ENCODE data around the gene PRSS33.

The PRSS33 gene

DNA sequence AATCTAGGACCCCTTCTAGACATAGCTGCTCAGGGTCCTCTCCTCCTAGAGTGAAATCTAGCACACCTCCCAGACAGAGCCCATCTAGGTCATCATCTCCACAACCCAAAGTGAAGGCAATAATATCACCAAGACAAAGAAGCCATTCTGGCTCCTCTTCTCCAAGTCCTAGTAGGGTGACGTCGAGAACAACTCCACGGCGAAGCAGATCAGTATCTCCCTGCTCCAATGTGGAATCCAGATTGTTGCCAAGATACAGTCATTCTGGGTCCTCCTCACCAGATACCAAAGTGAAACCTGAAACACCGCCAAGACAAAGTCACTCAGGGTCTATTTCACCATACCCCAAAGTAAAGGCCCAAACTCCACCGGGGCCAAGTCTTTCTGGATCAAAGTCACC lies 24.2 kb downstream of the PRSS33 start:
- DNase-seq (ENCODE audit: low spot score) = no peak

DNA sequence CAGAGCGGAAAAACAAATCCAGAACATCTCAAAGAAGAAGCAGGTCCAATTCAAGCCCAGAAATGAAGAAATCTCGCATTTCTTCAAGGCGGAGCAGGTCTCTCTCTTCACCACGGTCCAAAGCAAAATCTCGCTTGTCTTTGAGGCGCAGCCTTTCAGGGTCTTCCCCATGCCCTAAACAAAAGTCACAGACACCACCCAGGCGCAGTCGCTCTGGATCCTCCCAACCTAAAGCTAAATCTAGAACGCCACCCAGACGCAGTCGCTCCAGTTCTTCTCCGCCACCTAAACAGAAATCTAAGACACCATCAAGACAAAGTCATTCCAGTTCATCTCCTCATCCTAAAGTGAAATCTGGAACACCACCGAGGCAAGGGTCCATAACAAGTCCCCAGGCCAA lies 24.6 kb downstream of the PRSS33 start:
- no peak for DNase-seq (ENCODE audit: low spot score)

DNA sequence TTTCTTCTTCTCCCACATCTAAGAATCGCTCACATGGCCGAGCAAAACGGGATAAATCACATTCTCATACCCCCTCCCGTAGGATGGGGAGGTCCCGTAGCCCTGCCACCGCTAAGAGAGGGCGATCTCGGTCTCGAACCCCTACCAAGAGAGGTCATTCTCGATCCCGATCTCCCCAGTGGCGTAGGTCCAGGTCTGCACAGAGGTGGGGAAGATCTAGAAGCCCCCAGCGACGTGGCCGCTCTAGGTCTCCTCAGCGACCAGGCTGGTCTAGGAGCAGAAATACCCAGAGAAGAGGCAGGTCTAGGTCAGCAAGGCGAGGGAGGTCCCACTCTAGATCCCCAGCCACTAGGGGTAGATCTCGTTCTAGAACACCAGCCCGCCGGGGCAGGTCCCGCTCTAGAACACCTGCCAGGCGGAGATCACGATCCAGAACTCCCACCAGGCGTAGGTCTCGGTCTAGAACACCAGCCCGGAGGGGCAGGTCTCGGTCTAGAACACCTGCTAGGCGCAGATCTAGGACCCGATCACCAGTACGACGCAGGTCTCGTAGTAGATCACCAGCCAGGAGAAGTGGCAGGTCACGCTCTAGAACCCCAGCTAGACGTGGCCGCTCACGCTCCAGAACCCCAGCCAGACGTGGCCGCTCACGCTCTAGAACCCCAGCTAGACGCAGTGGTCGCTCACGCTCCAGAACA lies 25.3 kb downstream of the PRSS33 start:
- DNase-seq (ENCODE audit: low spot score) = no peak

DNA sequence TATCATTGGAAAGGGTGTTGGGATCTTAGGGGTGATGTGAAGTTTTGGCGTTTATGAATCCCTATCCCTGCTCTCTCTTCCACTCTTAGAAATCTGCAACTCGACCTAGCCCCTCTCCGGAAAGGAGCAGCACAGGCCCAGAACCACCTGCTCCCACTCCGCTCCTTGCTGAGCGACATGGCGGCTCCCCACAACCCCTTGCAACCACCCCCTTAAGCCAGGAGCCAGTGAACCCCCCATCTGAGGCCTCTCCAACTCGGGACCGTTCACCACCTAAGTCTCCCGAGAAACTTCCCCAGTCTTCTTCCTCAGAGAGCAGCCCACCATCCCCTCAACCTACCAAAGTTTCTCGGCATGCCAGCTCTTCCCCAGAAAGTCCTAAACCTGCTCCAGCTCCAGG lies 25.9 kb downstream of the PRSS33 start:
- no peak for DNase-seq (ENCODE audit: low spot score)

DNA sequence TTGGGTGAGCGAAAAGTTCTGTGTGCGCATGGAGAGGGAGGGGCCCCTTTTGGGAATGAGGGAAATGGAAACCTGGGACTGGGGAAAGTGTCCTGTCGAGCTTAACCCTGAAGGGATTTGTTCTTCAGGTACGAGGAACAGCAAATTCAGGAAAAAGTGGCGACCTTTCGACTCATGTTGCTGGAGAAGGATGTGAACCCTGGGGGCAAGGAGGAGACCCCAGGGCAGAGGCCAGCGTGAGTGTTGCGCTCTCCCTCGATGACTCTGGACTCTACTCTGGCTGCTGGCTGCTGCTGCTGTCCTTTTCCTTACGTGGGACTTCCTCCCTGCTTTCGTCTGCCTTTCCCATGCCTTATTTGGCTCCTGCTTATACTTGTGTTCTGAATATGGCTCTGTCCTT lies 30.0 kb downstream of the PRSS33 start:
- no peak for DNase-seq (ENCODE audit: low spot score)

DNA sequence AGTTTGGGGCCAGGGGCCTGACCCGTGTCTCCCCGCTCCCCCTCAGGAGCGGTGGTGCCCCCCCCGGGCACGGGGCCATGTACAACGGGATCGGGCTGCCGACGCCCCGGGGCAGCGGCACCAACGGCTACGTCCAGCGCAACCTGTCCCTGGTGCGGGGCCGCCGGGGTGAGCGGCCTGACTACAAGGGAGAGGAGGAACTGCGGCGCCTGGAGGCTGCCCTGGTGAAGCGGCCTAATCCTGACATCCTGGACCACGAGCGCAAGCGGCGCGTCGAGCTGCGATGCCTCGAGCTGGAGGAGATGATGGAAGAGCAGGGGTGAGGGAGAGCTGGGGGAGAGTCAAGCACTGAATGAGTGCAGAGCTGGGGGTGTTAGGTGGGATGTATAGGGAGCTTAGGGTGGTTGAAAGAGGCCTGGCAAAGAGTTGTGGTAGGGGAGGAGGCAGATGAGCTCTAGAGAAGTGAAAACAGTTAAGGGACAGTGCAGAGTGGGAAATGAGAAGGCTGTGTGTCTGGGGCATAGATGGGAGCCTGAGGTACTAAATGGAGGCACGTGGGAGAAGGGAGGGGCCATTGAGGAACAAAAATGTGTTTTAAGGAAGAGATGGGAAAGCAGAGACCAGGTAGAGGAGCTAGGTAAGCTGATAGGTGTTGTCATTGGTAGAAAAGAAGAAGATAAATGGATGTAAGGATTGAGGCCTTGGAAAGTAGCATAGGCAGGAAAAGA lies 30.9 kb downstream of the PRSS33 start:
- no peak for DNase-seq (ENCODE audit: low spot score)

DNA sequence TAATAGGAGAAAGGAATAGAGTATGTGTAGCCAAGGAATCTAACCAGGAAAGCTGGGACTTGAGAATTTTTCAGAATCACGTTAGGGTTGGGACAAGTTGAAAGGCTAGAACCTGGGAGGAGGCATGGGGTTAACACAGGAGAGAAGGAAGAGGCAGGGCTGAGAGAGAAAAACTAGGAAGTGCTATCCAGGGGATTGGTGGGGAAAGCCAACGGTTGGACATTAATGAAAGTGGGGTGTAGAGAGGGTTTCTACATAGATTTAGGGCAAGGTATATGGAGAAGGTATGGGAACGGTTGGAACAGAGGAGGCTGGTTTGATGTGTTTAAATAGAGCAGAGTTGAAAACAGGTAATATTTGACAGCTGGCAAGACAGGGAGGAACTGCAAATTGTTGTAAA lies 32.2 kb downstream of the PRSS33 start:
- DNase-seq (ENCODE audit: low spot score) = no peak

DNA sequence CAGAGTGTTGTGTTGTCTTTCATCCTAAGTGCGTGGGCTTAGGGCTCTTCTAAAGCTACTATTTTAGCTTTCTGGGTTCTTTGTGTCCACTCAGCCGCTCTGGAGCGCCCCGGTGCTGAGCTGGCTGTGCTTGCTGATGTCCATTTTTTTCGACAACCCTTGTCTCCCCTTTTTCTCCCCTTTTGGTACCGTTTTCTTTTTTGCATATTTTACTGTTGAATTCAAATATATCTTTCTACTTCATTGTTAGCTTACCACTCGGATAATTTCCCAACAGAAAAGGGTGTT lies 33.7 kb downstream of the PRSS33 start:
- DNase-seq (ENCODE audit: low spot score) = no peak

DNA sequence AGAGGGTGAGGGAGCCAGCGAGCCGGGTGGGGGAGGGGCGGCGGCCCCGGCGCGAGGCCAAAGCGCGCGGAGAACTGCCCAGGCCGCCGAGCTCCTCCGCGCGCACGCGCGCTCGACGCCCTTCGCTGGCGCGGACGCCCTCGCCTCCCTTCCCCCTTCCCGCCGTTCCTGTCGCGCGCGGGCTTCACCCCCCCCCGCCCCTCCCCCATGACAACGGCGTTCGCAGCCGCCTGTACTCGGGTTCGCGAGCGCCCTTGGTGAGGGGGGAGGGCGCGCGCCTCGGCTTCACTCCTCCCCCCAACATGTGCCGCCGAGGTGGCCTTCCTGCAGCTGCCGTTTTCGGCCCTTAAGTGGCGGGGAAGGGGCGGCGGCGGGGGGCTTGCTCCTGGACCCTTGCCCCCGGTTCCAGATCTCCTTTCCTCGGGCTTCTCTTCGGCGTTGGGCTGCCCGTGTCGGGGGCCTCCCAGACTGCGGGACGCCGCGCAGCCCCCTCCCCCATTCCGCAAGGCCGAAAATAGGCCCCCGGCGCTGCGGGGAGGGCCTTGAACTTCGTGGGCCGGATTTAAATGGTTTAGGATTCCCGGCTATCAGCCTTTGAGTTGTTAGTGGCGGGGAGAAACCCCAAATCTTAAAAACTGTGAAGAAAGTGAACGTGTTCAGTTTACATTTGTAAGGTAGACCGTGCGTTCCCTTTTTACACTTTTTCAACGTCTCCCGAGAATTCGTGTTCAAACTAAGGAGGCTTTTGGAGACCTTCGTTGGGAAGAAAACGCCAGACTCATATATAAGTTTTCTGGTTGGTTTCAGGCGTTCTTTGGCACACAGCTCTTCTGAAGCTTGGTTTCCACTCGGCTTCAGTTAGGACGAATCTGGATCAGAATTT lies 34.3 kb downstream of the PRSS33 start:
- DNase-seq (ENCODE audit: low spot score) = peak; percentile 92

DNA sequence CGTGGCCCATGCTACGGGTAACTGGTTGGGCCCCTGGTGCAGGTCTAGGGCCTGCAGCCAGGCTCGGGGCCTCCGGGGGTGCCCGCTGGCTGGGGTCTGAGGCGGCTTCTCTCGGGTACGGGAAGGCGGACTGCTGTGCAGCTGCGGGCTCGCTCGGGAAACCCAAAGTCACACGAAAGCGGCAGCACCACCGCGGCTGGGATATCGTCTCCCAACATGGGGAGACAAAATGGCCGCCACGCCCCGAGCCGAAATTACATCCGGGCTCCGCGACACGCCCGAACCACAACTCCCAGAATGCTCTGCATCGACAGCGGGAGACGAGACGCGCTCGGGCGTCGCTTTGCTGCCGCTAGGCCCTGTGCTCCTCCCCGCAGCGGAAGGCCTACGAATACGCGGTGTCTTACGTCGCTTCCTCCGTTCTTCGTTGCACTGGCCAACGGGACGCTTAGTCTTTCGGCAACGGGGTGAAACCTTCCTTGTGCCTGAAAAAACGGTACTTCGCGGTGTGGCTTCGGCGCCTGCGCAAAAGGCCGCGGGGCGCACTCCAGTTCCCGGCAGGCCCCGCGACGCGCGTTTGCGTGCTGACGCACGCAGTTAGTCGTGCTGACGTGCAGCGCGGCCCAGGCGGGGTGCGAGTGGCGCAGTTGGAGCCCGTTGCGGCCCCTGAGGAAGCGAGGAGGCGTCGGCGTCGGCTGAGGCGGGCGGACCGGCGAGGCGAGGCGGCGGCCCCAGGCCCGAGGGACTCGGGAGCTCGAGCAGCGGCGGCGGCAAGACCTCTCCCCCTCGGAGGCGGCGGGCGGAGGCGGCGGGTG lies 35.1 kb downstream of the PRSS33 start, which contains the start of gene SRRM2:
Gene SRRM2, plus strand, starts transcription at position 604 of the 815 bp plus-strand sequence. CDS start 3,727 bp downstream, outside the sequence.
- DNase-seq (ENCODE audit: low spot score) = peak; percentile 97

DNA sequence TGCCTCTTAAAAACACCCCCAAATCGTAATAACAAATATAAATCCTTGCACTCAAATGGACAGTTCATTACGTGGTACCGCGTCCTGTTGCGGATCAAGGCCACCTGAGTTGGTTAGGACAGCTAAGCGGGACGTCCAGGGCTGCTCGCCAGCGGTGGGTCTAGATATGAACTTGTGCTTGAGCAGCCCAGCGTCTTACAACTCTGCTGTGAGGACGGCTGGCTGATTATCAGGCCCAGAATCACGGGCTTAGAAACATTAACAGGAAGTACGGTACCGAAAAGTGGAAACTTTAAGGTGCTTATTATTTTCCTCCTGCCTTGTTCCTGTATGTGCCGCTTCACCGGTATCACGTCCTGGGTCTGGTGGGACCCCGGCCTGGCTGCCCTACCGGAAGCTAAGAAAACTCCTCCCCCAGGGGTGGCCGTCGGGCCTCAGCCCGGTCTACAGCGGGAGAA lies 35.8 kb downstream of the PRSS33 start:
- no peak for DNase-seq (ENCODE audit: low spot score)

DNA sequence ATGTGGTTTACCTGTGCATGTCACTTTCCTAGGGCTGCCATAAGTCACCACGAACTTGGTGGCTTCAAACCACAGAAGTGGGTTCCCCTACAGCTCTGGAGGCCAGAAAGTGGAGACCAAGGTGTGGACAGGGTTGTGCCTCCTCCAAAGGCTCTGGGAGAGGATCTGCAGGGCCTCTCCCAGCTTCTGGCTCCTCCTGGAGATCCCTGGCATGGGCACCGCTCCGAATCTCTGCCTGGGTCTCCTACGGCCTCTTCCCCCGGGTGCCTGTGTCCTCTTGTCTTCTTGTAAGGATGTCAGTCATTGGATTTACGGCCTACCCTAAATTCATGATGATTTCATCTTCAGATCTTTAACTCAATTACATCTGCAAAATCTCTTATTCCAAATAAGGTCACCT lies 37.4 kb downstream of the PRSS33 start:
- DNase-seq (ENCODE audit: low spot score) = no peak

DNA sequence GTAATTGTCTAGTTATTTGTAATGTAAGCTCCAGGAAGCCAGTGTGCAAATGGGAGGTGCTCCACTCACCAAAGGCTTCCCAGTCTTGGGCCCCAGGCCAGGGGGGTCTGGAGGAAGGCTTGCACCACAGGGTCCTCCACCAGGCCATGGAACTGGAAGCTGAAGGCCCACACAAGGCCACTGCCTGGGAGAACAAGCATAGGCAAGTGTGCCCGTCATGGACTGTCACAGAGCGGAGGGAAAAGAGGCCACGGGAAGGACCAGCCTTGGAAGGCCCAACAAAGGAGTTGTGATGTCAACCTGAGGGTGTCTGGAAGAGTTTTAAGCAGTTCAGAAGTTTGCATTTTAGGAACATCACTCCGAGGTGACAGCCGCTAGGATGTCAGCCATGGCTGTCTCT lies 37.9 kb downstream of the PRSS33 start:
- no peak for DNase-seq (ENCODE audit: low spot score)

DNA sequence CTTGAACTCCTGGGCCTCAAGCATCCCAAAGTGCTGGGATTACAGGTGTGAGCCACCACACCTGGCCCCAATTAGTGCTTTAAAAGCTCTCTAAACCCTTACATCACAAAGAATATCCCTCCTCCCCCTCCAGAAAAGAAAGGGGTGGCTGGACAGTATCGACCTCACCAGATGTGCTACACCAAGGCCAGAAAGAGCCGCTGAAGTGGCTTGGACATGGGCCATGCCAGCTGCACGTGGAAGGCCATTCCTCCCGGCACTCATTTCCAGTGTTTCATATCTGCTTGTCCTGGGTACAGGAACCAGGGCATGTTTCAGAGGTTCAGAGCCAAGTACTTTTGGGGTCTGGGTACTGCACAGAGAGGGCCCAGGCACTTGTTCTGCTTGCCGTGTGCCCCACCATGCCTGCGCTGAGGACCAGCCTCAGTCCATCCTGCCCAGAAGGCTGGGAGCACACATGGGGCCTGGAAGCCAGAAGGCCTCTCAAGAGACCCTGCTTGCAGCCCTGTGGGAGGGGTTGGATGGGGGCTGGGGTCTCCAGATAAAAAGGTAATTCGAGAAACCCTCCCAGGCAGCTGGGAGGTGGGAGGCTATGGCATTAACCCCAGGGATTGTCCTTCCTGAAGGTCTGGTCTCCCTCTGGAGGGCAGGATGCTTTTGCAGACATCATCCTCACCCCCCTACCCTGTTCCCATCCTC lies 38.5 kb downstream of the PRSS33 start:
- no peak for DNase-seq (ENCODE audit: low spot score)

DNA sequence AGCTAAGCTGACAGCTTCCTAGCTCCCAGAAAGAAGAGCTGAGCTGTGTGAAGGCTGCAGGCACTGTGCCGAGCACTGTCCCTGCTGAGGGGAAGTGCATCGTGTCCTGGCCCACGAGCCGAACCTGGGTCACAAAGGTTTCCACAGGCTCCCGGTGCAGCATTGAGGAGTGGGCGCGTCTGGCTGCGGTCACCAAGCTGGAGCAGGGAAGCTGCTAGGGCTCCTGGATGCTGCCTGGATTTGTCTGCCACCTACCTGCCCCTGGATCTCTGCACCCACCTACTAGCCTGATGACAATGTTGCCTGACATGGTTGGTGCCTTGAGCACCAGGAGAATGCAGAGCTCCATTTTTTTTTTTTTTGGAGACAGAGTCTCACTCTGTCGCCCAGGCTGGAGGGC lies 41.4 kb downstream of the PRSS33 start:
- no peak for DNase-seq (ENCODE audit: low spot score)

DNA sequence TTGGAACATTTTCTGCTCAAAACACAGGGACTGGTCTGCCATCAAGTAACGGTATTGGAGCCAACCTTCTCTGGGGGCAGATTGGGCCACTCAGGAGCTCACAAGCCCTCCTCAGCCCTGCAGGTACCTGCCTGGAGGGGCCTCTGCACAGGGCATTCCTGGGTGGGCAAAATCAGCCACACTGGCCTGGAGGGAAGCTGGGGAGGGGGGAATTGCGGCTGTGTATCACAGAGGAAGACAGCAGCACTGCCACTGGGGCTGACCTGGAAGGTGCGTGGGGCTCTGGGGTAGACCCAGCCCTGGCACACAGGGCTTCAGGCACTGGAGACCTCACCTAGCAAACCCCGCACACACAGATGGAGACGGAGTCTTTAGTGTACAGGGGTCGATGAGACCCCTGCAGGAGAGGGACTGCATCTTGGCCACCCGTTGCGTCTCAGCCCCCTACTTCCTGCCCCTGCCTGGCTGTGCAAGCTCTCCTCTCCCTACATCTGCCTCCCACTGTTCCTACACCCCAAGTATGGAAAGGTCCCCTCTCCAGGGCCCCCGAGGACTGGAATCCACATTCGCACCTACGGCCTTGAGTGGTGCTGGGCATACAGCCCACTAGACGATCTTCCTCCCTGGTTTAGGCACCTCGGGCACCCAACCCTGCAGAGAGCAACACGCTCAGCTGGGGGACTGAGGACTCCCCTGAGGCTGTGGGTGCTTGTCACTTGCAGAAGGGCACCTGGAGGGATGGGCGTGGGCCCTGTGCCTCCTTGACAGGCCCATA lies 42.1 kb downstream of the PRSS33 start:
- DNase-seq (ENCODE audit: low spot score) = no peak

DNA sequence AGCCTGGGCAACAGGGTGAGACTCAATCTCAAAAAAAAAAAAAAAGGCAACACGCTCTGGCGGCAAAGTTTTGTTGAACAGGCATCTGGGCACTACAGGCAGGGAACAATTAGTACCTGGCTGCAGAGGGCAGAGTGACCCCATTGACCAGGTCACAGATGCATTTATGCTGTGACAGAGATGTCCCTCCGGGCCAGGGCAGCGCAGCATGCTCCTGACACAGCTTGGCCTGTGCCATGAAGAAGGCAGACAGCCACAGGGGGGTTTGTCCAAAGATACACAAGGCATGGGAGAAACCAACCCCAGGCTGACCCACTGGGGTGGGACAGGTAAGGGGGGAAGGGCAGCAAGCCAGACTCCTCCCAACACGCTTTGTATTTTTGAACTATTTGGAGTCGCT lies 42.6 kb downstream of the PRSS33 start:
- DNase-seq (ENCODE audit: low spot score) = no peak

DNA sequence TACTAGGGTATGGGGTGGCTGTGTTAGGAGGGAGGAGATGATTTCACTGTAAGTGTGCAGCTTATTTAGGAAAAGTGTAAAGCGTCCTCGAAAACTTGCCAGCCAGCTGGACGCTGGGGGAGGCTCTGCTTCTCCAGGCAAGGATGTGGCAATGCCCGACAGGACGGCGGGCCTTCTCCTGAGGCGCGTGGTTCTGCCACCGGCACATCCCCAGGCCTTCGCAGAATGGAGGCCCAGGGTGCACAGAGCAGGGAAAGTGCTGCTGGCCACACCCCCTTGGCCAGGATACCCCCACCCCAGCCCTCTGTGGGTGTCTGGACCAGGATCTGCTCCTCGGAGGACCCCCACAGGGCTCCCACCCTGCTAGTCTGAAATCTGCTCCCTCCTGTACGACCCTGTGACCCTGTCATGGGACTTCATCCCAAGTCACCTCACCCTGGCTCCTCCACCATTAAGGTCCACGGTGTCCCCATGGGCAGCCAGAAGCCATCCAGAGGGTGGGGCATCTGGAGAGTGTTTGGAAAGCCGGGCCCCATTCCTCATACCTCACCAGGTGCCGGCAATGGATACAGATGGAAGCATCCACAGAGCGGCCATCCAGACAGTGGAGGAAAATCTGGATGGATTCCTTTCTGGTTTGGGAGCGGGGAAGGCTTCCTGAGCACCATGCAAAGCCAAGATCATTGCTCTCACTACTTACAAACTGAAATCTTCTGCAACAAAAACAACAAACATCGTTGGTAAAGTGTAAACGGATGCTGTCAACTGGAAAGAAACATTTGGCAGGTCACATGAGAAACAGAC lies 44.2 kb downstream of the PRSS33 start:
- no peak for DNase-seq (ENCODE audit: low spot score)

DNA sequence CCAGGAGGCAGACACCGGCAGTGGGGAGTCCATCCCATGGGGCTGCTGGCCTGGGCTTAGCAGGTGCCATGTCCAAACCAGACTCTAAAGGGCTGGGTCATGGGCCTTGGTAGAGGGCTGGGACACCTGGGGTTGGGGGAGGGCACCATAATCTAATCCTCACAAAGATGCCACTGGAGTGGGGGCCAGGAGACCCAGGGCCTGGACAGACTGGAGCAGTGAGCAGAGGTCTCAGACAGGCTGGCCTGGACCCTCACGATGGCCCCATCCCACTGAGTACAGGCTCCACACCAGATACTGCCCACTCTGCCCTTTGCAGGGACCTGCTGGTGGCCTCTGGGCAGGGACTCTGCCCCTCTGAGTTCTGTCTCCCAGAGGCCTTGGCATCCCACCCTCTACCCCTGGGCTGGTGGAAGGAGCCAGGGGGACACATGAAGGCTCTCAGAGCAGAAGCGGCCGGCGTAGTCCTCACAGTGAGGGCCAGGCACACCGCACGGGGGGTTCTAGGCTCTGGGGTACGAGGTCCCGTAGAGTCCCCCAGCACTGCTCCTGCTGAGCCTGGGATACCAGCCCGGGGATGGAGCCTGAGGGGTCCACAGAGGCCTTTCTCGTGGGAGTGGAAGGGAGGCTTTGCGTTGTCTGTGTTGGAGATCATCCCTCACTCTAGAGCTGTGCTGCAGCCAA lies 44.9 kb downstream of the PRSS33 start:
- no peak for DNase-seq (ENCODE audit: low spot score)

All from AG08395 (cell line).